Measurements from ENCODE around the gene USP5.

GRCh38 chr12:6834254-6834653, 17.7 kb upstream of the USP5 start:
- no peak for TF ChIP-seq CTCF (IDR thresholded peaks at IDR 0.05)
- TF ChIP-seq POLR2AphosphoS5 (IDR thresholded peaks at IDR 0.05; ENCODE audit: insufficient read depth in 1 of 2, low read depth in 1 of 2): no peak
- no peak for TF ChIP-seq POLR2A (IDR thresholded peaks at IDR 0.05)

Data from vagina (tissue), 2 donors.